ENCODE measurements around the gene CHRM2. TPM values are rescaled to one million over a fixed set of nuclear protein-coding genes. Genes with fewer than 3 reads are reported as not detected.

Gene CHRM2
- total and polyA plus RNA-seq, 9 of the 15 experiments (the other 6 are each of a cell fraction or from before 2014, with no cell fraction given), result not detected

DNA sequence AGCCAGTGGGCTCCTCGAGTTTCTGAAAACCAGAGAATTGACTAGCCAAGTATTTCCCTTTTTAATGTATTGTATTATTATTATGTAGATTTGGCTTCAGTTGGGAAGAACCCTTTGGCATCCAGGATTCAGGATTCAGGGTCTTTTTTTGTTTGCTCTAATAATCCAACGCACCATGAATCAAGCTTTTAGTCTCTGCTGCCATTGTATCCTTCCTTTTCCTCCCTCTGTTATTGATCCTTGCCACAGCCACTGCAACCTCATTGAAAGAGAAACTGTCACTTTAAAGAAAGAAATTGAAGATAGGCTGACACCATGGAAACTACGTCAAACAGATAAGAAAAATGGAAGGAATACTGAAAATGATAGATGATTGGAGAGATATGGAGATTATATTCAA is 150.0 kb downstream of the CHRM2 start:
- Histone ChIP-seq H3K4me3 (no peak overlapping the region), H3K9ac (ENCODE audit: insufficient read depth in 1 of 2, low read depth in 2 of 2, low read length in 2 of 2) (no peak overlapping the region), H3K79me2 (ENCODE audit: control insufficient read depth, insufficient read depth, low read length) (no peaks in the 10 kb centered on the region), H3K27me3 (ENCODE audit: control insufficient read depth in 2 of 2, insufficient read depth in 2 of 2, low read length in 2 of 2) (no peaks in the 10 kb centered on the region), H3K4me1 (replicated peaks in 1 of 2; ENCODE audit: control insufficient read depth in 2 of 2, insufficient read depth in 2 of 2, low read length in 2 of 2) (no peaks in the 10 kb centered on the region), H3K36me3 (ENCODE audit: control insufficient read depth, insufficient read depth, low read length) (no peaks in the 10 kb centered on the region), H3K9me1 (ENCODE audit: control insufficient read depth, insufficient read depth, low read length) (no peaks in the 10 kb centered on the region), H3K9me3 (replicated peaks; ENCODE audit: control insufficient read depth, insufficient read depth, low read depth, low read length) (no peaks in the 10 kb centered on the region), H2AFZ (ENCODE audit: low read depth, low read length) (no peak overlapping the region), H4K20me1 (replicated peaks; ENCODE audit: control insufficient read depth, insufficient read depth, low read length) (no peaks in the 10 kb centered on the region), H3K4me2 (ENCODE audit: insufficient read depth, low read length) (no peak overlapping the region), H3K27ac (ENCODE audit: extremely low read depth, low read depth, low read length) (no peak overlapping the region)
- WGBS (ENCODE audit: insufficient coverage, low coverage, missing lambda C conversion rate), result 0% methylated on average over 3 of the region's 3 CpGs
- FAIRE-seq, result no peak
- in situ Hi-C loops (cut with MboI) (no loop called here), intact Hi-C loops (cut with micrococcal nuclease) (no loop called here)
- no peak for ATAC-seq
- DNase-seq (ENCODE audit: extremely low read depth in 1 of 4, low spot score in 3 of 4), result no peak
- POLR2A ChIA-PET, result no interaction called here
- CTCF ChIA-PET (ENCODE audit: low intra/inter-chr PET ratio), result no interaction called here
- no TSS peak for BruUV-seq (replicated peaks)
- TF ChIP-seq, protein P1, sequence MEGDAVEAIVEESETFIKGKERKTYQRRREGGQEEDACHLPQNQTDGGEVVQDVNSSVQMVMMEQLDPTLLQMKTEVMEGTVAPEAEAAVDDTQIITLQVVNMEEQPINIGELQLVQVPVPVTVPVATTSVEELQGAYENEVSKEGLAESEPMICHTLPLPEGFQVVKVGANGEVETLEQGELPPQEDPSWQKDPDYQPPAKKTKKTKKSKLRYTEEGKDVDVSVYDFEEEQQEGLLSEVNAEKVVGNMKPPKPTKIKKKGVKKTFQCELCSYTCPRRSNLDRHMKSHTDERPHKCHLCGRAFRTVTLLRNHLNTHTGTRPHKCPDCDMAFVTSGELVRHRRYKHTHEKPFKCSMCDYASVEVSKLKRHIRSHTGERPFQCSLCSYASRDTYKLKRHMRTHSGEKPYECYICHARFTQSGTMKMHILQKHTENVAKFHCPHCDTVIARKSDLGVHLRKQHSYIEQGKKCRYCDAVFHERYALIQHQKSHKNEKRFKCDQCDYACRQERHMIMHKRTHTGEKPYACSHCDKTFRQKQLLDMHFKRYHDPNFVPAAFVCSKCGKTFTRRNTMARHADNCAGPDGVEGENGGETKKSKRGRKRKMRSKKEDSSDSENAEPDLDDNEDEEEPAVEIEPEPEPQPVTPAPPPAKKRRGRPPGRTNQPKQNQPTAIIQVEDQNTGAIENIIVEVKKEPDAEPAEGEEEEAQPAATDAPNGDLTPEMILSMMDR (IDR thresholded peaks at IDR 0.05 in 2 of 3, conservative IDR thresholded peaks at IDR 0.05 in 1 of 3; ENCODE audit: insufficient read depth in 2 of 3, low read depth in 1 of 3, low read length in 3 of 3), result no peak
- TF ChIP-seq ZNF232 (CRISPR knock-in tag; IDR thresholded peaks at IDR 0.05) (no peak), NRF1 (conservative IDR thresholded peaks at IDR 0.05 in 1 of 2, IDR thresholded peaks at IDR 0.05 in 1 of 2) (no peak), ATF1 (CRISPR knock-in tag; IDR thresholded peaks at IDR 0.05) (no peak), ATF1 (tag; IDR thresholded peaks at IDR 0.05) (no peak), KAT2B (IDR thresholded peaks at IDR 0.05; ENCODE audit: low read depth, low read length) (no peak), ZNF354B (CRISPR knock-in tag; IDR thresholded peaks at IDR 0.05) (no peak), NFIC (IDR thresholded peaks at IDR 0.05) (no peak), FIP1L1 (IDR thresholded peaks at IDR 0.05; ENCODE audit: low read depth, low read length, poor library complexity, severe bottlenecking) (no peak), CCNT2 (IDR thresholded peaks at IDR 0.05; ENCODE audit: borderline replicate concordance, extremely low read depth, insufficient read length, low read depth, low read length) (no peak), STAG1 (CRISPR knock-in tag; IDR thresholded peaks at IDR 0.05; ENCODE audit: borderline replicate concordance) (no peak)
- TF ChIP-seq, protein P2, sequence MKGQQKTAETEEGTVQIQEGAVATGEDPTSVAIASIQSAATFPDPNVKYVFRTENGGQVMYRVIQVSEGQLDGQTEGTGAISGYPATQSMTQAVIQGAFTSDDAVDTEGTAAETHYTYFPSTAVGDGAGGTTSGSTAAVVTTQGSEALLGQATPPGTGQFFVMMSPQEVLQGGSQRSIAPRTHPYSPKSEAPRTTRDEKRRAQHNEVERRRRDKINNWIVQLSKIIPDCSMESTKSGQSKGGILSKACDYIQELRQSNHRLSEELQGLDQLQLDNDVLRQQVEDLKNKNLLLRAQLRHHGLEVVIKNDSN (CRISPR knock-in tag; IDR thresholded peaks at IDR 0.05), result no peak
- TF ChIP-seq, protein P3, sequence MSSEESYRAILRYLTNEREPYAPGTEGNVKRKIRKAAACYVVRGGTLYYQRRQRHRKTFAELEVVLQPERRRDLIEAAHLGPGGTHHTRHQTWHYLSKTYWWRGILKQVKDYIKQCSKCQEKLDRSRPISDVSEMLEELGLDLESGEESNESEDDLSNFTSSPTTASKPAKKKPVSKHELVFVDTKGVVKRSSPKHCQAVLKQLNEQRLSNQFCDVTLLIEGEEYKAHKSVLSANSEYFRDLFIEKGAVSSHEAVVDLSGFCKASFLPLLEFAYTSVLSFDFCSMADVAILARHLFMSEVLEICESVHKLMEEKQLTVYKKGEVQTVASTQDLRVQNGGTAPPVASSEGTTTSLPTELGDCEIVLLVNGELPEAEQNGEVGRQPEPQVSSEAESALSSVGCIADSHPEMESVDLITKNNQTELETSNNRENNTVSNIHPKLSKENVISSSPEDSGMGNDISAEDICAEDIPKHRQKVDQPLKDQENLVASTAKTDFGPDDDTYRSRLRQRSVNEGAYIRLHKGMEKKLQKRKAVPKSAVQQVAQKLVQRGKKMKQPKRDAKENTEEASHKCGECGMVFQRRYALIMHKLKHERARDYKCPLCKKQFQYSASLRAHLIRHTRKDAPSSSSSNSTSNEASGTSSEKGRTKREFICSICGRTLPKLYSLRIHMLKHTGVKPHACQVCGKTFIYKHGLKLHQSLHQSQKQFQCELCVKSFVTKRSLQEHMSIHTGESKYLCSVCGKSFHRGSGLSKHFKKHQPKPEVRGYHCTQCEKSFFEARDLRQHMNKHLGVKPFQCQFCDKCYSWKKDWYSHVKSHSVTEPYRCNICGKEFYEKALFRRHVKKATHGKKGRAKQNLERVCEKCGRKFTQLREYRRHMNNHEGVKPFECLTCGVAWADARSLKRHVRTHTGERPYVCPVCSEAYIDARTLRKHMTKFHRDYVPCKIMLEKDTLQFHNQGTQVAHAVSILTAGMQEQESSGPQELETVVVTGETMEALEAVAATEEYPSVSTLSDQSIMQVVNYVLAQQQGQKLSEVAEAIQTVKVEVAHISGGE (CRISPR knock-in tag; IDR thresholded peaks at IDR 0.05), result no peak
- TF ChIP-seq, protein P4, sequence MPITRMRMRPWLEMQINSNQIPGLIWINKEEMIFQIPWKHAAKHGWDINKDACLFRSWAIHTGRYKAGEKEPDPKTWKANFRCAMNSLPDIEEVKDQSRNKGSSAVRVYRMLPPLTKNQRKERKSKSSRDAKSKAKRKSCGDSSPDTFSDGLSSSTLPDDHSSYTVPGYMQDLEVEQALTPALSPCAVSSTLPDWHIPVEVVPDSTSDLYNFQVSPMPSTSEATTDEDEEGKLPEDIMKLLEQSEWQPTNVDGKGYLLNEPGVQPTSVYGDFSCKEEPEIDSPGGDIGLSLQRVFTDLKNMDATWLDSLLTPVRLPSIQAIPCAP (CRISPR knock-in tag; IDR thresholded peaks at IDR 0.05; ENCODE audit: borderline replicate concordance), result no peak

Data from K562 (cell line).